ENCODE results near the gene MNT.

The MNT gene

DNA sequence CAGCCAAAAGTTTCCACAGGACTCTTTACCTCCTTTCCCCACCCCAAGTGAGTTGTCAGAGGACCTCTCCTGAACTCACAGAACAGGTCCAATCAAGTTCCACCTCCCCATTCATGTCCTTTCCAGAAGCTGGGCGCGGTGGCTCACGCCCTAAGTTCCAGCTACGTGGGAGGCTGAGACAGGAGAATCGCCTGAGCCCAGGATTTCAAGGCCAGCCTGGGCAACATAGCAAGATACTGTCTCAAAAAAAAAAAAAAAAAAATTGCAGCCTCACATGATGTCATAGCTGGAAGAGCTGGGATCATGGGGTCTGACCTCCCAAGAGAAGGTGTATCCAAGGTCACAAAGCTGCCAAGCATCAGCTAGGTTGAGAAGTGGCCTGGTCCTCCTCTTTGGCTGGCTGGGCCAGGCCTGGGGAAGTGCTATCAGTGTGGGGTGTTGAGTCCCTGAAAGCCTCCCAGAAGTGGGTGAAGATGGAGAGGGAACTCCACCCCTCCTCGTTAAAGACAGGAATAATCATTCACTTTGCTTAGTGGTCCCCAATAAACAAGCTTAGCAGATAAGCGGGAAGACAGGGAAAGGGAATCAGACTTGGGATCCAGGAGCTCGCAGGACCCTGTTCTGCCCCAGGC lies 5.5 kb upstream of the MNT start:
- TF ChIP-seq, protein P1, sequence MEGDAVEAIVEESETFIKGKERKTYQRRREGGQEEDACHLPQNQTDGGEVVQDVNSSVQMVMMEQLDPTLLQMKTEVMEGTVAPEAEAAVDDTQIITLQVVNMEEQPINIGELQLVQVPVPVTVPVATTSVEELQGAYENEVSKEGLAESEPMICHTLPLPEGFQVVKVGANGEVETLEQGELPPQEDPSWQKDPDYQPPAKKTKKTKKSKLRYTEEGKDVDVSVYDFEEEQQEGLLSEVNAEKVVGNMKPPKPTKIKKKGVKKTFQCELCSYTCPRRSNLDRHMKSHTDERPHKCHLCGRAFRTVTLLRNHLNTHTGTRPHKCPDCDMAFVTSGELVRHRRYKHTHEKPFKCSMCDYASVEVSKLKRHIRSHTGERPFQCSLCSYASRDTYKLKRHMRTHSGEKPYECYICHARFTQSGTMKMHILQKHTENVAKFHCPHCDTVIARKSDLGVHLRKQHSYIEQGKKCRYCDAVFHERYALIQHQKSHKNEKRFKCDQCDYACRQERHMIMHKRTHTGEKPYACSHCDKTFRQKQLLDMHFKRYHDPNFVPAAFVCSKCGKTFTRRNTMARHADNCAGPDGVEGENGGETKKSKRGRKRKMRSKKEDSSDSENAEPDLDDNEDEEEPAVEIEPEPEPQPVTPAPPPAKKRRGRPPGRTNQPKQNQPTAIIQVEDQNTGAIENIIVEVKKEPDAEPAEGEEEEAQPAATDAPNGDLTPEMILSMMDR (IDR thresholded peaks at IDR 0.05; ENCODE audit: low read depth, low read length, missing control alignments), result no peak
- H3K4me3 ChIP-seq (replicated peaks; ENCODE audit: low read depth, low read length), result no peak overlapping the region
- DNase-seq (ENCODE audit: extremely low read depth, low read depth), result no peak

DNA sequence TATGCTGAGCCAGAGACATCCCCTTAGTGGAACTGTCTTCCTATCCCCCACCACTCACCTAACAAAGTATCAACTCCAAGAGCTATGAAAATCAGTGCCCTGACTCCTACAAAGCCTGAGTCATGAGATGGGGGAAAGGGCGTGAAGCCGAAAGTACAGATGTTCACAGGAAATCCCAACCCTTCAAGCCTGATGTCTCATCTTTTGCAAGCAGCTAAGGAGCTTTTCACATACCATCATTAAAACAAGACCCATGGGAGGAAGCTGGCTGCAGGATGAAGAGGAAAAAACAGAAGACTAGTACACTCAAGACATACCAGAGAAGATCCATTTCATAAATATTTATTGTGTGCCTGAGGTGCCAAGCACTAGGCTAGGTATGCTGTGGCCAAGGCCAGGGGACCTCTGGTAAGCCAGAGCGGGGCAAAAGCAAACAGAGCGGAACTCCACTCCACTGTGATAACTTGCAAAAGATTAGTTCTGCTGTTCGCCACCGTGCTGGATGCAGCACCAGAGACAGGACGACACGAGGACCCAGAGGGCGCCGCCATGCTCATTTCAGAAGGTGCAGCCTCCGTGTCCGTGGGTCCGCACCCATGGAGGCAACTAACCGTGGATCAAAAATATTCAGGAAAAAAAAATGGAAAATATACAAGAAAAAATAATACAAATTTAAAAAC lies 4.5 kb upstream of the MNT start:
- no peak for DNase-seq (ENCODE audit: extremely low read depth, low read depth)
- TF ChIP-seq, protein P1 (IDR thresholded peaks at IDR 0.05; ENCODE audit: low read depth, low read length, missing control alignments), result no peak
- no peak overlapping the region for H3K4me3 ChIP-seq (replicated peaks; ENCODE audit: low read depth, low read length)

DNA sequence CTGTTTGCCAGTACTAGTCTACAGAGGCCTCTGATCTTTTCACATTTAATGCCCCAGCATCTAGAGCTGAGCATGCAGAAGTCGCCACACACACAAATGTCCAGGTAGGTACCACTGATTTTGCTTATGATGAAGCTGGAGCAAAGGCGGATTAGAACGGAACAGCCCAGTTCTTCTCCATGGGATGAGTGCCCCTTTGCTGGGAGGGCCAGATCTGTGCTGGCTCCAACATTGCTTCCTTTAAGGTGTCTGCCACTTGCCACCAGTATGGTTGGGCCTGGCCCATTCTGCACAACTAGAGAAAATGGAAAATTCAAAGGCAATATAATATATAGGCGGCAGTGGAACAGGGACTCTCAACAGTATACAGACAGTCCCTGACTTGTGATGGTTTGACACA lies 2.2 kb upstream of the MNT start:
- no peak overlapping the region for H3K4me3 ChIP-seq (replicated peaks; ENCODE audit: low read depth, low read length)
- TF ChIP-seq, protein P1 (IDR thresholded peaks at IDR 0.05; ENCODE audit: low read depth, low read length, missing control alignments), result no peak
- no peak for DNase-seq (ENCODE audit: extremely low read depth, low read depth)

DNA sequence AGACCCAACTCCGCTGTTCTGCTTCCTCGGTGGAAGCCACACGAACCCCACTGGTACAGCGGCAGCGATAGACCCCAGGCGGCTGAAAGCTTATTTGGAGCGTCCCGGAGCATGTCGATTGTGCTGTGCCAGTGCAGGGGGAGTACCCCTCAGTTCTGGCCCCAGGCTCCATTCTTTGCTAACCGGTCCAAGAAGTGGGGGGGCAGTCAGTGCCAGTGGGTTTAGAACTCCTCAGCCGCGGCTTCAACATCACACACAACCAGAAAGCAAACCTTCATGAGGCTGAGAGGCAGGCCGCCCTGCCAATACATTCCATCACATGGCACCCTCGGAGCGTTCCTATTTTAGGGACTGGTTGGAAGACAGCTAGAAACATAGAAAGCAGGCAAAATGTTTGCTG lies 1.7 kb upstream of the MNT start:
- no peak for DNase-seq (ENCODE audit: extremely low read depth, low read depth)
- H3K4me3 ChIP-seq (replicated peaks; ENCODE audit: low read depth, low read length), result peak overlapping the region; percentile 38
- TF ChIP-seq, protein P1 (IDR thresholded peaks at IDR 0.05; ENCODE audit: low read depth, low read length, missing control alignments), result no peak

DNA sequence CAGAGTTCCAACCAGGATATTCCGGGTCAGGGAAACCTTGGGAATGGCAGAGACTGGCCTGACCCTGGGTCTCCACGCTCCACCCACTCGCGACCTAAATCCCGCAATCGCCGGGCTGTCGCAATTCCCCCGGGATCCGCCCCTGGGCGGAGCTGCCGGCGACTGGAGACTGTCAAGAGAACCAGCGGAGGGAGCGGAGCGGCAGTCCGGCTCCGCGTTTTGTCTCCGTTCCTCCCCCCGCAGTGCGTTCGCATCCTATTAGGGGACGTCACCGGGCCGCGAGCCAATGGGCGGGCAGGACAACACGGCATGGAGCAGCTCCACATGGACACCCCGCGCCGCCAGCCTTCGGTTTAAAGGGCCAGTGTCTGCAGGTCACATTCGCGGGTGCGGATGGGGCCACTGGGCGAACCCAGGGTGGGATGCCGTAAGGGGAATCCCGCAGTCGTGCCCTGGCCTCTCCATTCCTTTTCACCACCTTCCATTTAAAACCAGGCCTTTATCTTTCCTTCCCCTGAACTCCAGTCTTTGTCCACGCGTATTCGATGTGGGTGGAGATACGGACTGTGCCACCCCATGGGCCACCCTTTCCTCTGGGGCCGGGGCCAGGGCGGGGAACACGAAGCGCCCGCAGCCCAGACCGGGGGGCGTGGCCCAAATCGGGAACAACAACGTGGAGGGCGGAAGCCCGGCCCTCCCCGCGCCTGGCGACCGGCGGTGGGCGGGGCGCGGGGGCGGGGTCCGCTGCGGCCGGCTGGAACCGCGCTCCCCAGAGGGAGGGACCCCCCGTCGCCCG lies 764 bp upstream of the MNT start:
- TF ChIP-seq, protein P1 (IDR thresholded peaks at IDR 0.05; ENCODE audit: low read depth, low read length, missing control alignments), result no peak
- peak overlapping the region; percentile 98 for H3K4me3 ChIP-seq (replicated peaks; ENCODE audit: low read depth, low read length)
- DNase-seq (ENCODE audit: extremely low read depth, low read depth), result peak; percentile 95

DNA sequence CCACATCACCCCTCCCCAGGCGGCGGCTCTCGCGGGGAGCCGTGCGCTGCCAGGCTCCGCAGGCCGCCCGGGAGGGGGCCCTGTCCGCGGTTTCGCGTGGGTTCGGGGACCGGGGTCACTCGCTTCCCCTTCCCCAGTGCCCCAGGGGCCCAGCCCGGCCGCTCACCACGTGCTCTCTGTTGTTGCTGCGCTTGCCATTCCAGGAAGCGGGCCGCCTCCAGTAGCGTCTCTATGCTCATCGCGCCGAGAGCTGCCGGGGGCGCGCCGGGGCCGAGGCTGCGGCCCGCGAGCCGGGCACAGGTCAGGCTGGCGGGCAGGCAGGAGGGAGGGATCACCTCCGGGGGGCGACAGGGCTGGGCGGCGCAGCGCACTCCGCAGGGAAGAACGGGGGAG lies 390 bp downstream of the MNT start:
- H3K4me3 ChIP-seq (replicated peaks; ENCODE audit: low read depth, low read length), result peak overlapping the region; percentile 98
- TF ChIP-seq, protein P1 (IDR thresholded peaks at IDR 0.05; ENCODE audit: low read depth, low read length, missing control alignments), result no peak

More for the DNA sequence above, 390 bp downstream of the MNT start:
- DNase-seq (ENCODE audit: extremely low read depth, low read depth), result no peak

Measured in HFF-Myc (cell line).